Hematopoietic multipotent progenitor cell treated with erythropoietin and hydrocortisone succinate and interleukin-3 and kit ligand, for 8 days (in vitro differentiated cells): ENCODE data around the gene PRICKLE1.
A peak's percentile ranks its signal among the peaks of the same experiment; 100 is the strongest.

Source experiments
- DNase-seq: peaks from one replicate; pipeline ENCODE4 v3.0.0-alpha.2; 2015

PRICKLE1 gene

GRCh38 chr12:42486407-42486806, 103.1 kb downstream of the PRICKLE1 start:
- peak; percentile 44 for DNase-seq

GRCh38 chr12:42485823-42486222, 103.7 kb downstream of the PRICKLE1 start:
- no peak for DNase-seq

- no peak for DNase-seq
These were observed 104.5 kb downstream of the PRICKLE1 start for GRCh38 chr12:42484996-42485395.

- no peak for DNase-seq
These were observed 106.1 kb downstream of the PRICKLE1 start for GRCh38 chr12:42483521-42483790.

GRCh38 chr12:42482748-42483520, 106.6 kb downstream of the PRICKLE1 start:
- peak; percentile 41 for DNase-seq

GRCh38 chr12:42482041-42482747, 107.4 kb downstream of the PRICKLE1 start:
- no peak for DNase-seq

- no peak for DNase-seq
These were observed 108.2 kb downstream of the PRICKLE1 start for GRCh38 chr12:42481368-42481767.

GRCh38 chr12:42477941-42478340, 111.6 kb downstream of the PRICKLE1 start:
- DNase-seq: no peak

- no peak for DNase-seq
These were observed 114.4 kb downstream of the PRICKLE1 start for GRCh38 chr12:42475106-42475505.

- DNase-seq: no peak
These were observed 115.2 kb downstream of the PRICKLE1 start for GRCh38 chr12:42474391-42474790.

GRCh38 chr12:42473561-42473960, 116.0 kb downstream of the PRICKLE1 start:
- no peak for DNase-seq

GRCh38 chr12:42473130-42473529, 116.4 kb downstream of the PRICKLE1 start:
- no peak for DNase-seq

- no peak for DNase-seq
These were observed 117.2 kb downstream of the PRICKLE1 start for GRCh38 chr12:42472376-42472775.

- DNase-seq: no peak
These were observed 120.0 kb downstream of the PRICKLE1 start for GRCh38 chr12:42469355-42470175.

- DNase-seq: peak; percentile 35
These were observed 120.6 kb downstream of the PRICKLE1 start for GRCh38 chr12:42468921-42469320.

GRCh38 chr12:42468341-42468821, 121.2 kb downstream of the PRICKLE1 start:
- peak; percentile 57 for DNase-seq

GRCh38 chr12:42463671-42464070, 125.9 kb downstream of the PRICKLE1 start:
- DNase-seq: no peak

- no peak for DNase-seq
These were observed 127.1 kb downstream of the PRICKLE1 start for GRCh38 chr12:42462486-42462885.

GRCh38 chr12:42459336-42459847, 130.2 kb downstream of the PRICKLE1 start:
- no peak for DNase-seq

GRCh38 chr12:42458575-42458974, 131.0 kb downstream of the PRICKLE1 start:
- DNase-seq: no peak

GRCh38 chr12:42450248-42450647, 139.3 kb downstream of the PRICKLE1 start:
- no peak for DNase-seq

GRCh38 chr12:42448841-42449240, 140.7 kb downstream of the PRICKLE1 start:
- DNase-seq: no peak

GRCh38 chr12:42447371-42447786, 142.2 kb downstream of the PRICKLE1 start:
- no peak for DNase-seq
